Cardiac muscle cell (in vitro differentiated cells and primary cell): ENCODE measurements around the gene SIGMAR1. TPM values are rescaled to one million over a fixed set of nuclear protein-coding genes. Genes with fewer than 3 reads are reported as not detected.

ENCODE experiments used
- DNase-seq, 2 donors: peaks; one replicate each; pipeline versions ENCODE4 v3.0.0 to v3.0.0-alpha.2; 2010 to 2017; ENCODE audit warnings: low read depth in 1 of 2, low spot score in 1 of 2
- H3K27ac ChIP-seq: fragments of 200-600 bp; sonication (generic); 2 replicates; pipeline ENCODE4 v1.5.1; 2016
- H3K27me3 ChIP-seq: fragments of 200-600 bp; sonication (generic); 2 replicates; pipeline ENCODE4 v1.6.0; 2016; ENCODE audit warnings: control low read depth
- H3K36me3 ChIP-seq: fragments of 200-600 bp; sonication (generic); 2 replicates; pipeline ENCODE4 v1.5.1; 2016; ENCODE audit warnings: control low read depth
- H3K4me1 ChIP-seq: fragments of 200-600 bp; sonication (generic); 2 replicates; pipeline ENCODE4 v1.8.1; 2017; ENCODE audit warnings: low read depth, mild to moderate bottlenecking, mixed run types
- H3K4me3 ChIP-seq: fragments of 200-600 bp; sonication (generic); 2 replicates; pipeline ENCODE4 v1.5.1; 2016; ENCODE audit warnings: mild to moderate bottlenecking
- H3K9me3 ChIP-seq: fragments of 200-600 bp; sonication (generic); 2 replicates; pipeline ENCODE4 v1.5.1; 2017; ENCODE audit warnings: low read depth, mild to moderate bottlenecking, control low read depth
- polyA plus RNA-seq: library from polyadenylated mRNA; unstranded; fragments of >200 nt; fragmentation: Nextera tagmentation; extraction: Ambion mirVana; gene quantifications from 2 replicates; pipeline ENCODE4 v1.2.1, GENCODE V29; 2016
- total RNA-seq: library from RNA; depleted of rRNA; stranded (reverse); fragments of >200 nt; gene quantifications from 2 replicates; pipeline ENCODE4 v1.2.3, GENCODE V29; 2016
- TF ChIP-seq, protein P1 (sequence below): IDR thresholded peaks from 2 replicates; pipeline ENCODE4 v1.5.1; 2012; ENCODE audit warnings: low read depth, mild to moderate bottlenecking, low read length

Gene SIGMAR1
- total RNA-seq (106 and 125 TPM in 2 replicates), polyA plus RNA-seq (137 and 144 TPM in 2 replicates)

DNA sequence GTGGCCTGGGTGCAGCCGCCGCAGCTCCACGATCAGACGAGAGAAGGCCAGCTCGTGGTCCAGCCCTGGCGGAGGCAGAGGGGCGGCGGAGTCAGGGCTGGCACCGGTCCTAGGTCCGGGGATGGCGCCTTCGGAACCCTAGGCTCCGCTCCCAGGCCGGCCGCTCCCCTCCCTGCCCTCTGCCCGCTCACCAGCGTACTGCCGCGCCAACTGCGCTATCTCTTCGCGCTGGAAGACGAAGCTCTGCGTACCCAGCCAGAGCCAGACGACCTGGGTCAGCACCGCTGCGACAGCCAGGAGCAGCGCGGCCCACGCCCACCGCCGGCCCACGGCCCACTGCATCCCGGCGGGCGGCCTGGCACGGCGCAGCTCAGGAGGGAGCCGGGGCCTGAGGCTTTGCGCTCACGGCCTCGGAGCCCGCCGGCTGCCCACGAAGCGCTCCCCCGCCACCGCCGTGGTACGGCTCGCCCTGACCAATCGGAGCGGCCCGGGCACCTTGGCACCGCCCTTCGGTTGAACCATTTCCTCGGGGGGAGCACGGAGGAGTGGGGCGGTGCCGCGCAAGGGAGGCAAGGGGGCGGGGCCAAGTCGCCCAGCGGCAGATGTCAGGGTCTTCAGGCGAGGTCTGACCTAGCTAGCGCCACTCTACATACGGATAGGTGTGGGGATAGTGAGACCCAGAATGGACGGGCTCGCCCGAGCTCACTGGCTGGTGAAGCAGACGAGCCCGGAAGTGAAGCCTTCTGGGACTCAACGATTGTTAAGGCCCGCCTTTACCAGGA lies at the start of gene SIGMAR1:
Gene SIGMAR1 (minus strand): TSS at position 432 of the 782 bp plus-strand sequence. CDS start 90 bp downstream, at position 342.
- Histone ChIP-seq H3K27me3 (no peaks in the 10 kb centered on the region), H3K4me1 (peaks cover 5% of the 10 kb centered on the region), H3K4me3 (peak within 1 kb of the TSS; percentile 43), H3K9me3 (no peaks in the 10 kb centered on the region), H3K27ac (no peak within 1 kb of the TSS), H3K36me3 (peaks cover 3% of the 10 kb centered on the region)
- DNase-seq, result peak; percentile 94 to 96
- TF ChIP-seq, protein P1, sequence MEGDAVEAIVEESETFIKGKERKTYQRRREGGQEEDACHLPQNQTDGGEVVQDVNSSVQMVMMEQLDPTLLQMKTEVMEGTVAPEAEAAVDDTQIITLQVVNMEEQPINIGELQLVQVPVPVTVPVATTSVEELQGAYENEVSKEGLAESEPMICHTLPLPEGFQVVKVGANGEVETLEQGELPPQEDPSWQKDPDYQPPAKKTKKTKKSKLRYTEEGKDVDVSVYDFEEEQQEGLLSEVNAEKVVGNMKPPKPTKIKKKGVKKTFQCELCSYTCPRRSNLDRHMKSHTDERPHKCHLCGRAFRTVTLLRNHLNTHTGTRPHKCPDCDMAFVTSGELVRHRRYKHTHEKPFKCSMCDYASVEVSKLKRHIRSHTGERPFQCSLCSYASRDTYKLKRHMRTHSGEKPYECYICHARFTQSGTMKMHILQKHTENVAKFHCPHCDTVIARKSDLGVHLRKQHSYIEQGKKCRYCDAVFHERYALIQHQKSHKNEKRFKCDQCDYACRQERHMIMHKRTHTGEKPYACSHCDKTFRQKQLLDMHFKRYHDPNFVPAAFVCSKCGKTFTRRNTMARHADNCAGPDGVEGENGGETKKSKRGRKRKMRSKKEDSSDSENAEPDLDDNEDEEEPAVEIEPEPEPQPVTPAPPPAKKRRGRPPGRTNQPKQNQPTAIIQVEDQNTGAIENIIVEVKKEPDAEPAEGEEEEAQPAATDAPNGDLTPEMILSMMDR, result no peak

DNA sequence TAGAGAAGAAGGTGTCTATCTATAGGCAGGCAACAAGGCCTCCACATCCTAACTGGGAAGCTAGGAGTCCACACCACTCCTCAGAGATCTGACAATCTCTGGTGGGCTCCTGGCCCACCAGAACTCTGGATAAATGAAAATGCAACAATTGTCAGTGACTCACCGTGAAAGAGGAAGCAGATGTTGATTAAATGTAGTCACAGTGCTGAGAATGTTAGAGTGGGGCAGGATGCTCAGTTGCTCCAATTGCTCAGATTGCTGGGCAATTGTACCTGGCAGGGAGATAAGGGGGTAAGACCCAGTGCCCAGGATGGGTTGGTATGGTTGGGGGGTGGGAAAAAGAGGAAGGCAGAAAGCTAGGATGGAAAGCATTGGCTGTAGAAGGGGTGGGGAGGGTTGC lies 49.1 kb upstream of the SIGMAR1 start:
- TF ChIP-seq, protein P1, result no peak
- no peaks in the 10 kb centered on the region for H3K4me1 ChIP-seq
- no peaks in the 10 kb centered on the region for H3K9me3 ChIP-seq
- no peak overlapping the region for H3K27ac ChIP-seq
- H3K4me3 ChIP-seq, result no peak overlapping the region
- no peaks in the 10 kb centered on the region for H3K27me3 ChIP-seq
- peak in 1 of 2 donors; percentile 21 for DNase-seq
- H3K36me3 ChIP-seq, result no peaks in the 10 kb centered on the region

DNA sequence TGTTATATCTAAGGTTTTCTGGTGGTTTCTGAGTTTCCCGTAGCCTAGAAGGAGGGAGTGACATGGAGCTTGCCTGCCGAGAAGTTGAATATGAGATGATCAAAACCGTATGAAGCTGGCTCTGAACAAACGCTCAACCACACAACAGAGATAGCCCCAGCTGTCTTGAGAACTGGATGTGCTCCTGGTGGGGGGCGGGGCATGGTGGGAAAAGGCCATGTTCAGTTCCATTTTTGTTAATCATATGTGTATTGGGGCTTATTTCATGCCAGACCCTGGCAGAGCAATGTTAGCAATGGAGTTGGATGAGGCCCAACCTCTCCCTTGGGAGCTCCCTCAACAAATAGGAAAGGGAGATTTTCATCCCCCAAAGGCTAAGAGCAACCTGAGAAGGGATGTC lies 48.6 kb upstream of the SIGMAR1 start:
- Histone ChIP-seq H3K27me3 (no peaks in the 10 kb centered on the region), H3K36me3 (no peaks in the 10 kb centered on the region), H3K27ac (no peak overlapping the region), H3K4me3 (no peak overlapping the region), H3K9me3 (no peaks in the 10 kb centered on the region), H3K4me1 (no peaks in the 10 kb centered on the region)
- DNase-seq, result peak in 1 of 2 donors; percentile 80
- TF ChIP-seq, protein P1, result no peak

DNA sequence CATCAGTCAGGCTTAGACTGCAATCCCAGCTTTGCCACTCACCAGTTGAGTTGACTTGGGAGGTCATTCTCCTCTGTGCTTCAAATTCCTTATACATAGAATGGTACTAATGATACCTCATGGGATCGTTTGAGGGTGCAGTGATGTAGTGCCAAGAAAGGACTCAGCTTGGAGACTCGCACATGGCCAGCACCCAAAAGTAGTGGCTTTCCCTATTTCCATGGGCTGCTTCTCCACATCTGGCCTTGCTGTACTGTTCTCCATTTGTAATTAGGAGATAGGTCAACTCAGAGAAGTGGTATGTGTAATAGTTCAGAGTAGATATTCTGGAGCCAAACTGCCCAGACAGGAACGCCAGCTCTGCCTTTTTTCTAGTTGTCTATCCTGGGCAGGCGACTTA lies 48.0 kb upstream of the SIGMAR1 start:
- Histone ChIP-seq H3K4me3 (no peak overlapping the region), H3K27ac (no peak overlapping the region), H3K9me3 (no peaks in the 10 kb centered on the region), H3K27me3 (no peaks in the 10 kb centered on the region), H3K4me1 (no peaks in the 10 kb centered on the region), H3K36me3 (no peaks in the 10 kb centered on the region)
- TF ChIP-seq, protein P1, result no peak
- no peak for DNase-seq

DNA sequence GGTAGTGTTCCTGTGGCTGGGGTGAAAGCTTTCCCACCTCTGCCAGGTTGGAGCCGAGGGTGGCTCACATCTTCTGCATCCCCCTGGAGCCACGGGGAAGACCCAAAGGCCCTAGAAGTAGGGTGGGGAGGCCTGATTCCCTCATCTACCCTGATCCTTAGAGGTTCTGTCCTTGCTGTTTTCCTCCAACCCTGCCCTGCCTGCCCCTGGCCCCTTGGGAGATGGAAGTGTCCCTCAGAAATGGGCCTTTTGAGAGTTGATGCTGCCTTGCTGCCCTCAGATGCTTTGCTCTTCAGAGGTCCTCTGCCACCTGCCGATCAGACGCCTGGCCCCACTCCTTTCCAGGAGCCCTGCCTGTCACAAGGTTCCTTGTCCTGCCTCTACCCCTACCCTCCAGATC lies 47.2 kb upstream of the SIGMAR1 start:
- no peak for DNase-seq
- Histone ChIP-seq H3K4me1 (no peaks in the 10 kb centered on the region), H3K27me3 (no peaks in the 10 kb centered on the region), H3K9me3 (no peaks in the 10 kb centered on the region), H3K4me3 (no peak overlapping the region), H3K36me3 (no peaks in the 10 kb centered on the region), H3K27ac (no peak overlapping the region)
- TF ChIP-seq, protein P1, result no peak
